GM19395 (cell line): ENCODE measurements around the gene KCMF1.

Experiments used
- ATAC-seq: cut with Tn5 transposase; IDR thresholded peaks from one replicate; pipeline ENCODE4 v1.9.1; 2021; ENCODE audit warnings: mild to moderate bottlenecking, moderate library complexity; ENCODE audit not compliant: unreplicated experiment

Gene KCMF1

DNA sequence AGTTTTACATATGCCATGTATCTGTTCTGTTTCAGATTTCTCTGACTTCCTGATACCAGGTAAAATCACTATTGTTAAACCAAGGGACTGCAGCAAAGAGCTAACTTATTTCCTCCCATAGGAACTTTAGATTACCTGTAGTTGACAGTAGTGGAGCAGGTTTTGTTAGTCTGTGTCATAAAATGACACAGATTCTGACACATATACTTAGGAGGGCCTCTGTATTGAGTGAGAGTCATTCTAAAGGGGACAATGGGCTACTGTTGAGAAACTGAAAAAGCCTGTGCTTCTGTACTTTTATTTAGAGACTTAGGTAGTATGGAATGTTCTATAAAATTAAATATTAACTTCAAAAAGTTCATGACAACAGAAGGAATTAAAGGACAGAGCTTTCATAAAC, 48.2 kb downstream of the KCMF1 start:
- ATAC-seq, result no peak

DNA sequence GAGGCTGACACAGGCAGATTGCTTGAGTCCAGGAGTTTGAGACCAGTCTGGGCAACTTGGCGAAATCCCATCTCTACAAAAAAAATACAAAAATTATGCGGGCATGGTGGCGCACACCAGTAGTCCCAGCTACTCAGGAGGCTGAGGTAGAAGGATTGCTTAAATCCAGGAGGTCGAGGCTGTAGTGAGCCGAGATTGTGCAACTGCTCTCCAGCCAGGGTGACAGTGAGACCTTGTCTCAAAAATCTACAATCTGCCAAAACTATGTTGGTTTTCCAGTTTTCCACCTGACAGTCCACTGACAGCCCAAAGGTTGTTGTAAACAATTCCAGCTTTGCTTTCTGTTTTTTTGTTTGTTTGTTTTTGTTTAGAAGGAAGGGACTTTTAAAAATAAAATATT, 51.3 kb downstream of the KCMF1 start:
- ATAC-seq, result no peak

DNA sequence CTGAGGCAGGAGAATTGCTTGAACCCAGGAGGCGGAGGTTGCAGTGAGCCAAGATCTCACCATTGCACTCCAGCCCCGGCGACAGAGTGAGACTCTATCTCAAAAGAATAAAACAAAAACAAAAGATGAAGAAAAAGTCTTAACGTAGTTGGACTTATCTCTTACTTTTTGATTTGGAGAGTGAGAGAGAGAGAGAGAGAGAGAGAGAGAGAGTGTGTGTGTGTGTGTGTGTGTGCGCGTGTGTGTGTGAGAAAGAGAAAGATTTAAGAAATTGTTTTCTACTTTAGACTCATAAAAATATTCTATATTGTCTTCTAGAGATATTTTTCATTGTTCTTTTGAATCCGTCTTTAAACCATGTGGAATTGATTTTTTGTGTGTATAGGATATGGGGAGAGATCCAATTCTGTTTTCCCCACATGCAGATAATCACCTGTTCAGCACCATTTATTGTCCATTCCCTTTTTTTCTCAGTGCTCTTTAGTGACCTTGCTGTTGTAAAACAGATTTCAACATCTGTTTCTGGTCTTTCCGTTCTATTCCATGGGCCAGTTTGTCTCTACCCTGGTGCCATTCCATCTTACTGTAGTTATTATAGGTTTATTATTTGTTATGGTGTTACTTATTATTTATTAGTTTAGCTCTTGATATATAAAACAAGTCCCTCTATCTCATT, 53.5 kb downstream of the KCMF1 start:
- no peak for ATAC-seq

DNA sequence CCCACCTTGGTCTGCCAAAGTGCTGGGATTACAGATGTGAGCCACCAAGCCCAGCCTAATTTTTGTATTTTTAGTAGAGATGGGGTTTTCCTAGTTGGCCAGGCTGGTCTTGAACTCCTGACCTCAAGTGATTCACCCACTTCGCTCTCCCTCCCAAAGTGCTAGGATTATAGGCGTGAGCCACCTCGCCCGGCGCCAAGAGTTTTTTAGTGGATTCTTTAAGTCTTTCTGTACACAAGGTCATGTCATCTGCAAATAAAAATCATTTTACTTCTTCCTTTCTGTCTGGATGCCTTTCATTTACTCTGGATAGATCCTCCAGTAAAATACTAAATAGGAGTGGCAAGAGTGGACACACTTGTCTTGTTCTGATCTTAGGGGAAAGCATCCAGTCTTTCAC, 61.7 kb downstream of the KCMF1 start:
- ATAC-seq, result no peak

DNA sequence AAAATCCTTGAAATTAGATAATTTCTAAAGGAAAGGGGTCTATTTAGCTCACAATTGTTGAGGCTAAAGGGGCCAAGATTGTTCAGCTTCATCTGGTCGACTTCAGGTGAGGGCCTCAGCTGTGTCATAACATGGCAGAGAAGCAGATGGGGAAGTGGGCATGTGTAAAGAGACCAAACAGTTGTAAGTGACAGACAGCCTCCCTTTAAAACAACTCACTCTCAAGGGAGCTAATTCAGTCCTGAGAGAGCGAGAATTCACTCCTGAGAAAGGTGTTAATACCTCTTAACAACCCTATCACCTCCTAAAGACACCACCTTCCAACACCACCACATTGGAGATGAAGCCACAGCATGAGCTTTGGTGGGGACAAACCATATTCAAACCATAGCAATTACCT, 62.4 kb downstream of the KCMF1 start:
- no peak for ATAC-seq

DNA sequence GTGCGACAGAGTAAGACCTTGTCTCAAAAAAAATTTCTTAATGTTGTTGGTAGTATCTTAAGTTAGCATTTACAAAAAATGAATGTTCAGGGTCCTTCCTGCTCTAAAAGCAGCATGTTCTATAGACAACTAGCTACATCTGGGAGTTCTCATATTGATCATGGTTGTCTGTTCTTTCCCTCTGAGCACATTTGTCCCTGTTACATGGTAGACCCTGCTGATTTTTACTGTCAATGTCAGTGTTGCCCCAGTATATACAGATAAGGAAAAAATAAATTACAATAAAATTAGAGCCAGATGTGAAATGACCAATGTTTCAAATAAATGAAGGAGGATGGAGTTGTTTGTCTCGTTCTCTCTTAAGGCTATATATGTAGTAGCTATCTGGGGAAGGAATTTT, 63.2 kb downstream of the KCMF1 start:
- ATAC-seq, result no peak

DNA sequence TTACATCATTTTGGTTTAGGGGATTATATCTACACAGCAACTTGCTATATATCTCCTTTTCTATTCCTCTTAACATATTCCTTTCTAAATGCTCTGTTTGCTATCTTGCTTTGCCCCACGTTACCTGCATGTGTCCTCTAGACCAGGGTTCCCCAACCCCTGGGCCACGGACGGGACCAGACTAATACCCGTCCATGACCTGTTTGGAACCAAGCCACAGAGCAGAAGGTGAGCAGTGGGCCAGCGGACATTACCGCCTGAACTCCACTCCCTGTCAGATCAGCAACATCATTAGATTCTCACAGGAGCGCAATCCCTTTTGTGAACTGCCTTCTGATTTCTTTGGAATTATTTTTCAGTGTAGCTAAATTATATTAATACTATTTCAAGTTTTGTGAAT, 66.7 kb downstream of the KCMF1 start:
- ATAC-seq, result no peak

DNA sequence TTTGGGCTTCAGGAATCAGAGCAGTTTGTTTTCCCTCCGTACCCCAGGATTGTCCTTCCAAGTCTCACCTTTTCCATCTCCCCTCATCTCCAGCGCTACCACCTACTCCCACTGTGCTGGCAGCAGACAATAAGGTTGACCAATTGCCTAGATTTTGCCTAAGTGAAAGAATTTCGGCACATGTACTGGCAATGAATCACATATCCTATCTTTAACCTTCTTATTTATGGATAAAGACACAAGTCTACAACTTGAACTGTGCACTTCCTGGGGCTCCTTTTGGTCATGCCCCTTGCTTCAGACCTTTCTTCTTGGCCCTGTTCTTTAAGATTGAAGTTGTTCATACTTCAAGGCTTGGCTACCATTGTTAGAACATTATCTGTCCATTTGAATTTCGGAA, 71.4 kb downstream of the KCMF1 start:
- ATAC-seq, result no peak

DNA sequence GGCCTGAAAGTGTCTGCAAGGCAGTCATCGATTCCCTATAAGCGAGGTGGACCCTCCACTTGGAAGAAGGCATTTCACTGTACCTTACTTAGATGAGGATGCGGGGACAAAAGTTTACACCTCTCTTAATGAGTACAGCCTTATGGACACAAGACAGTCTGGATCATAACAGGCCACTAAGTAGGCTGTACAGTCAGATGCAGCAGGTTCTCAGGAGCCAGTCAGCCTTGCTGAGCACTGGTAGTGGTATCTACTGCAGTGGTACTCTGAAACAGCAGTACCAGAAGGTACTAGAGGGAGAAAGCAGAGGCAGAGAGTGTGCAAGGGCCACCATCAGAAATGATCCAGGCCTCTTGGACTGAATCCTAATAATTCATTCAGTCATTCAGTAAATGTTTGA, 77.6 kb downstream of the KCMF1 start:
- ATAC-seq, result no peak

DNA sequence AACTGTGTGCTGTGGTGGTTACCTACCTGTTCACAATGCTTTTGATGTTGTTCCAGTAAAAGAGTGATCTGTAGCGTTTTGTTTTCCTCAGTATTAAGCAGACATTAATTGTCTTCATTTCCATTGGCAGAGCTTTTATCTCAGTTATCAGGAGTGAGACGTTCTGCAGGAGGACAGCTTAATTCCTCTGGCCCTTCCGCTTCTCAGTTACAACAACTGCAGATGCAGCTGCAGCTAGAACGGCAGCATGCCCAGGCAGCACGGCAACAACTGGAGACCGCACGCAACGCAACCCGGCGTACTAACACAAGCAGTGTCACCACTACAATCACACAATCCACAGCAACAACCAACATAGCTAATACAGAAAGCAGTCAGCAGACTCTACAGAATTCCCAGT, 78.3 kb downstream of the KCMF1 start:
- ATAC-seq, result no peak

DNA sequence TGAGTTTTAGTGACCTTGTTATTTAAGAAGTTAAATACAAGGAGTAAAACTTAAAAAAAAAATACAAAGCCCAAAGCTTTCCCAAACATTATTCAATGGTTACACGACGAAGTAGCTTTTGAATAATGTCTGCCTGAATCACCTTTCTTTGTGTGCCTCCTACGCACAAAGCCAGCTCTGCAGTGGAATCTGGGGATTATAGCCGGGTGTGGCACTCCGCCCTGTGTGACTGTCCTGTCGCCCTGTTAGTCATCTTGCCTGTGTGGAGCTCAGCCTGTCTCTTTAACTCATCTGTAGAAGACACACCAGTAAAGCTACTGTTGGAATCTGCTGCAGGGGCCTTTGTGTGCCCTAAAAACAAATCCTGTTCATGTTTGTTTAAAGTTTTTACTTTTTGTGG, 82.8 kb downstream of the KCMF1 start:
- ATAC-seq, result no peak

DNA sequence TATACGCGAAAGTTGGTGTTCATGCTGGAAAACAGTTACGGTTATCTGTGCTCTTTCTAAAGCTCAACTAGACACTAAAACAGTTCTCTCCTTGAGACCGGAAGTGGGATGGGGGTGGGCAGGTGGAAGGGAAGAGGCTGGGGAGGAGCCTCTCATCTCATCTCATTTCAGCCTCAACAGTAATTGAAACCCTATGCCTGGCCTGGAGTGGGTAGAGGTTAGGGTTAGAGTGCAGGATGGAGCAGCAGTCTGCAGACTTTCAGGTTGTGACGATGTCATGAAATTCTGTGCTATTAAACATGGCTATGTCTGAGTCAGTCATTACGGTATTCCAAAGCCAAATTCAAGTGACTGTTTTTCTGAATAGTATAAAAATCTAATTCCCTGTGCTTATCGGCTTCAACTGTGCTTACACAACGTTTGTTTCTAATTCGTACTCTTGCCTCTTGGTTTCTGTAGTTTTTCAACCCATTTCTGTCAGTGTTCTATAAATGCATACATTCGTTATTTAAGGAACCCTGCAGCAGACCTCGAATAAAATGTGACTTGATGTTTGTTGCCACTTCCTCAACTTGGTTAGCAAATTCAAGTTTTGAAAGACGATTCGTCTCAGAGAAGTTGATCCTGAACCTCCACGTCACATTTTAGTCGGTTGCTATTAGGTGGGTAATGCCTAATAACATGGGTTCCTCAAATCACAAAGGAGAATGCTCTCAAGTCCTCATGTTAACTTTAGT, 86.4 kb downstream of the KCMF1 start:
- no peak for ATAC-seq

DNA sequence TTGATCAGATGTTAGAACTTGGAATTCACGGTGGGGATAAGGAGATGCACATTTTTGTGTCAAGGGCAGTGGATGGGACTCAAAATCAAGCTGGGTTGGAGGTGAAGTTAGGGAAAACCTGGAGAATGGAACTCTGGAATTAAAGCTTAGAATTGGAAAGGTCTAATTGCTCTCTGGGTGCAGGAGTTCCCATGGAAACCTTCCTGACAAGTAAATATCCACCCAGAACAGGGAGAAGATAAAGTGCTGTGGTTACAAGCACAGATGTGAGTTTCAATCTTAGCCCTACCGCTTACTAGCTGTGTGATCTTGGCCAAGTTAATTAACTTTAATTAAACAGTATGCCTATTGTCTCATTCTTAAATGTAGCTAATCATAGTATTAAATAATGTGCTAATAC, 90.9 kb downstream of the KCMF1 start:
- no peak for ATAC-seq

DNA sequence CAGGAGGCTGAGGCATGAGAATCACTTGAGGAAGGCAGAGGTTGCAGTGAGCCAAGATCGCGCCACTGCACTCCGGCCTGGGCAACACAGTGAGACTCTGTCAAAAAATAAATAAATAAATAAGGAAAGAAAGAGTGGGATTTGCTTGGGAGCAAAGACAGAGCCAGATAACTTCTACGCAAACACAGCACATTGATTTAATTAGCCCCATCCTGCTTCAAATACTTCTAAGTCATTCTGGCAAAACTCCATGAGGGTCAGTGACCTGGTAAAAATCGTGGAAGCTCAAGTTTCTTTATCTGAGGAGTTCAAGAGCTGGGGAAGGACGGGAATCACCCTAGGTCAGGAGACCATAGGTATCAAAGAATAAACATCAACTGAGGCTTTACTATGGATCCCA, 91.6 kb downstream of the KCMF1 start:
- no peak for ATAC-seq

DNA sequence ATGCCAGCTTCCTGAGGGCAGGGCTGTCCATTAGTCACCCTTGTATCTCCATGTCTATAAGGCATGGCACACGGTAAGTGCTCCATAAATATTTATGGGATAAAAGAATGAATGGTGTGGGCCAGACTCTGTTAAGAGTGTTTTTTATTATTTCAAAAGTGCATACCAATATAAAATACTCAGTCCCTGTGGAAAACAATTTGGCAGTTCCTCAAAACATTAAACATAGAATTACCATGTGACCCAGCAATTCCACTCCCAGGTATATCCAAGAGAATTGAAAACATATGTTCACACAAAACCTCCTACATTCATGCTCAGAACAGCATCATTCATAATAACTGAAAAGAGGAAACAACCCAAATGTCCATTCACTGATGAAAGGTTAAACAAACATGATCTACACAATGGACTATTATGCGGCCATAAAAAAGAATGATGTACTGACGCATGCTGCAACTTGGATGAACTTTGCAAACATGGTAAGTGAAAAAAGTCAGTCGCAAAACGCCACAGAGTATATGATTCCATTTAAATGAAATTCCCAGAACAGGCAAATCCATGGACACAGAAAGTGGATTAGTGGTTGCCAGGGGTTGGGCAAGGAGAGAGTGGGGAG, 93.1 kb downstream of the KCMF1 start:
- no peak for ATAC-seq

DNA sequence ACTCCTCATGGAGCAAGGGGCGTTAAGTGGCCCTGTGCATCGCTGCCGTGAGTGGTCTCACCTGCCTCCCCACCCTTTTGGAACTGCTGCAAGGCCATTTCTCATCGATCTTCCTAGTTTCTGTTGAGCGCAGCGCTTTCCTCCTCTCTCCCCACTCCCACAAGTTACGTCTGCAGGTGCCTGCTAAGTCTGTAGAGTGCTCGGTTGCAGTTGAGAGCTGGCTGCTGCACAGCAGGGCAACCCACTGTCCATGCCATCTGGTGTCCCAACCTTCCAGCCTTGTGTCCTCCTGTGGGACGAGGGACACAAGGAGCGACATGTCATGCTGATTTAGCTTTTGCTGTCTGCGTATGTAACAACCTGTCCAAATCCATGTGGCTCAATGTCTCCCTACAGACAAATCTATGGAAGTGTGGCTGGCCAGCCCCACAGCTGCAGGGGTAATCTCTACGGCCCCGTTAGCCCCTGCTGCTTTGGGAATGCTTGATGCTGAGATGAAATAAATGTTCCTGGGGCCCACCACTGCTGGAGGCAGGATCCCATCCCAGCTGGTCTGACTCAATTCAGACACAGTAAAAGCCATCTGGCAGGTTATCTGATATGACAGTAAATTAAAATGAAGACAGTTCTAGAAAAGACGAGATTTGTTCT, 94.1 kb downstream of the KCMF1 start:
- no peak for ATAC-seq

DNA sequence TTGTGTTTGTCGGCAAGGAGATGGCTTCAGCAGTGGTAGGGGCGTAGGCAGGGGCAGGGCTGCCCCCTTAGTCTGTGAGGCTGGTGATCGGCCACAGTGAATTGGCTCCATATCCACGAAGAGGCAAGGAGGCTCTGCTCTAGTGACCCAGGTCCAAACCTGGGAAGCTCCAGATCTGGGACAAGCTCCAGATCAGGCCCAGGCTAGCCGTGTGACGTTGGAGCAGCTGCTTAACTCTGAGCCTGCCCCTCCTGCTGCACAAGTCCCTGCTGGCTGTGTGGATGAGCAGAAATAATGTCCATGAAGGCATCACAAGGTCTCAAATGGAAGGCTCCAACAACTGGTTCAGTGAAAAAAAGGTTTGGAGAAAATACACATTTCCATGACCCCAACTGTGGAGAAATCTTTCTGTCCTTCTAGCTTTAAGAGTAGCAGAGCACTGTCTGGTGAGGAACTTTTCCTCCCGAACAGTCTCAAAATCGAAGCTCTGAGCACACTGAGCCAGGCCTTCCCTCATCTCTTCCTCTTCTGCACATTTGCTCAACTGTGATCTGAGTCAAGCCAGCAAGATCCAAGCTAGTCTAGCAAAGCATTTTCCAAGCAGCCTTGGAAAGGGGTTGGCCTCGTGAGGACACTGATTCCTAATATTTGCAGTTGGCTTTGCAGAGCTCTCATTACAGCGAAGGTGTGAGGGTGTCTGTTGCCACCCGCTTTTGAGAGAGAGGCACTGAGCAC, 95.2 kb downstream of the KCMF1 start:
- ATAC-seq, result no peak

DNA sequence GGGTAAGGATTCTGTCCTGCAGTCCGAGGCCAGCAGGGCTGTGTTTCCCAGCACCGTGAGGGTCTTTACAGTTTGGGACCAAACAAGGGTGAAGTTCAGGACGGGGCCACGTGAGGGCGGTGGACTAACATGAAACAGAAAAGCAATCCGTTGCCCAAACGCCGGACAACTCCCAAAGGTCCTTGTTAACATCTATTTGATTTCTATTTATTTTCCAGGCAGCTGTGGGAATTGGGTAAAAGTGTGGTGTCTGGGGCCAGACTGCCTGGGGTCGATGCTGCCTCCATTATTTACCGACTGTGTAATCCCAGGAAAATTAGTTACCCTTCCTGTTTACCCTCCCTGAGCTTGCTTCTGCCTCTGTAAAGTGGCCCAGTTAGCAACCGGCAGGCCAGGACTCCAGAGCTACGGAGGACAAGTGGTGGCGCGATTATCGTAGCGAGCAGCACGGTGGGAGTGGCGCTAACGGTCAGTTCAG, 96.0 kb downstream of the KCMF1 start:
- ATAC-seq, result peak; percentile 70

DNA sequence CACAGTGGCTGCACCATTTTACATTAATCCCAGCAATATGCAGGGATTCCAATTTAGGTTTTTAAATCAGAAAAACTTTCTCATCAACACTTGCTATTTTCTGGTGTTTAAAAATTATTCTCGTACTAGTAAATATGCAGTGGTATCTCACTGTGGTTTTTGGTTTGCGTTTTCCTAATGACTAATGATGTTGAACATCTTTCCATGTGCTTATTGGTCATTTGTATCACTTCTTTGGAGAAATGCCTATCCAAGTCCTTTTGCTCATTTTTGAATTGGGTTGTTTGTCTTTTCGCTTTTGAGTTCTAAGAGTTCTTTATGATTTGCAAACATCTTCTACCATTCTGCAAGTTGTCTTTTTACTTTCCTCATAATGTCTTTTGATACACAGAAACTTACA, 100.1 kb downstream of the KCMF1 start:
- no peak for ATAC-seq

DNA sequence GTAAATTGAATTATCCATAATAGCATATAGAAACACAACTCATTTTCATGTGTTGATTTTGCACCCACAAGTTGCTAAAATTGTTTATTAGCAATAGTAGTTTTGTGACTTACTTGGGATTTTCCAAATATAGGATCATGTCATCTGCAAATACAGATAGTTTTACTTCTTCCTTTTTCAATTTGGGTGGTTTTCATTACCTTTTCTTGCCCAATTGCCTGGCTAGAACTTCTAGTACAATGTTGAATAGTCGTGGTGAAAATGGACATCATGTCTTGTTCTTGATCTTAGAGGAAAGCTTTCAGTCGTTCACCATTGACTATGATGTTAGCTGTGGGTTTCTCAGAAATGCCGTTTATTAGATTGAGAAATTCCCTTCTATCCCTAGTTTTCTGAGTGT, 102.1 kb downstream of the KCMF1 start:
- no peak for ATAC-seq

DNA sequence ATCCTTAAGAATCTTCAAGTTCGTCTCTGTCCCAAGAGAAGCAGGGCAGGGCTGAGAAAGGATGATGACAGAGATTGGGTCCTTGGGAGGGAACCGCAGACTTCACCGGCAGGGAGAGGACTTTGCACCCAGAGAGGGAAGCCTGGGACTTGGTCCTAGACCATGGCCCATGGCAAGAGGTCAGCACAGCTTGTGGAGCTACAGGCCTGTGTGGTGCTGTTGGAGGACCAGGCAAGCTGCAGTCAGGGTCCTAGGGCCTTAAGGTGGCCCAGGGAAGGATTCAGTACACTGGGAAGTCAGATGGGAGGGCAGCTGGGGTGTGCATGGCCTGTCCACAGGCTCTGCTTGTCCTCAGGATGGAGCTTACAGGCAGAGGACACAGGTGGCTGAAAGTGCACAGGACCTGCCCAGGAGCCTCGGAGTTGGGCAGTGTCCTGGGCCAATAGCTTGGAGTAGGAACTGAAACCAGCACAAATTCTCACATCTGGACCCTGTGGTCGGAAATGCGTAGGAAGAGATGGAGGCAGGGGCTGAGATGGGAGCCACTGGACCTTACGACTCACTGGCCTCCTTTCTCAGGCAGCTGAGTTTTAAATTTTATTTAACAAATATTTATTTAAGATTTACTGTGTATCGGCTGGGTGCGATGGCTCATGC, 105.8 kb downstream of the KCMF1 start:
- ATAC-seq, result no peak
